Stimulated activated naive CD8-positive, alpha-beta T cell treated with anti-CD3 and anti-CD28 coated beads, Interleukin-15, Interleukin-2, amounts not matched to agents 100 U/mL and 50 U/mL, for 24 hours (primary cell): ENCODE measurements around the gene NEMP1.
A peak's percentile ranks its signal among the peaks of the same experiment; 100 is the strongest.
"Not testable (repeated sequence)": the region's sequence is repeated elsewhere in the genome, so short reads cannot be mapped to it uniquely, and the experiment has no call there.

ENCODE experiments used
- ATAC-seq: fragments of 150-1000 bp; cut with Tn5 transposase; one replicate; pipeline ENCODE4 v1.10.0; 2021
- DNase-seq: peaks from one replicate; pipeline ENCODE4 v3.0.0; 2021

Gene NEMP1, protein sequence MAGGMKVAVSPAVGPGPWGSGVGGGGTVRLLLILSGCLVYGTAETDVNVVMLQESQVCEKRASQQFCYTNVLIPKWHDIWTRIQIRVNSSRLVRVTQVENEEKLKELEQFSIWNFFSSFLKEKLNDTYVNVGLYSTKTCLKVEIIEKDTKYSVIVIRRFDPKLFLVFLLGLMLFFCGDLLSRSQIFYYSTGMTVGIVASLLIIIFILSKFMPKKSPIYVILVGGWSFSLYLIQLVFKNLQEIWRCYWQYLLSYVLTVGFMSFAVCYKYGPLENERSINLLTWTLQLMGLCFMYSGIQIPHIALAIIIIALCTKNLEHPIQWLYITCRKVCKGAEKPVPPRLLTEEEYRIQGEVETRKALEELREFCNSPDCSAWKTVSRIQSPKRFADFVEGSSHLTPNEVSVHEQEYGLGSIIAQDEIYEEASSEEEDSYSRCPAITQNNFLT

DNA sequence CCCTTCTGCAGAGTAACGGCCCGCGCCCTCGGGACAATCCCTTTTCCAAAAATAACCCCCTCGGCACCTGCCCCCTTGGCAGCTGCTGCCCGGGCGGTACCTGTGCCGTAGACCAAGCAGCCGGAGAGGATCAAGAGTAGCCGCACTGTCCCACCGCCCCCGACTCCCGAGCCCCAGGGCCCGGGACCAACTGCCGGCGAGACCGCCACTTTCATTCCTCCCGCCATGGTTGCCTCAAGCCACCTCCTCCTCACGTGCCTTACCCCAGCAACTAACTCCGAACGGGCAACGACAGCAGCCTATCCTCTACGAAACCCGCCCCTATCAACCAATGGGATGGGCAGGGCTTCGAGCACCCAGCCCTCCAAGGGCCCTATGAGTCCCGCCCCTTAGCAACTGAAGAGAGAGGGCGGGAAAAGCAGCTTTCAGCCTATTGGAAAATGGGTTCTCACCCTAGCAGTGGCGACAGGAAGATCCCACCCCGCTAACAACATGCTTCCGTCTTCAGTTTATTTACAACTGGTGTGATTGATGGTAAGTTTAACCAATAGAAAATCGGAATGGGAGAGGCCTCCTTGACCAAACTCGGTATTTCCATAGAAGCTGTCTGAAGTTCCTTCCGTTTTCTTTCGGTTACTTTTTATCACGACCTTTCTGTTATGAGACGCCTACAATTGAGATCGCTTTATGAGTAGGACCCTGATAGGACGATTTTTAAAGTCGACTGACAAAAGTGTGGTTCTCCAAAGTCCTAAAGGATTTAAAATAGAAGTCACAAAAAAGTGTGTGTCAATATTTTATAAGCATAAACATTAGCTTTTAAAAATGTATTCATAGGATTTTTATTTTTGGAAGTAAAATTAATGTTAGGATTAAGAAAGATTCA, at the start of gene NEMP1:
NEMP1 (minus strand) TSS at position 273 of the 886 bp plus-strand sequence; CDS start at position 227, 46 bp downstream.
- peak; percentile 99 for ATAC-seq

DNA sequence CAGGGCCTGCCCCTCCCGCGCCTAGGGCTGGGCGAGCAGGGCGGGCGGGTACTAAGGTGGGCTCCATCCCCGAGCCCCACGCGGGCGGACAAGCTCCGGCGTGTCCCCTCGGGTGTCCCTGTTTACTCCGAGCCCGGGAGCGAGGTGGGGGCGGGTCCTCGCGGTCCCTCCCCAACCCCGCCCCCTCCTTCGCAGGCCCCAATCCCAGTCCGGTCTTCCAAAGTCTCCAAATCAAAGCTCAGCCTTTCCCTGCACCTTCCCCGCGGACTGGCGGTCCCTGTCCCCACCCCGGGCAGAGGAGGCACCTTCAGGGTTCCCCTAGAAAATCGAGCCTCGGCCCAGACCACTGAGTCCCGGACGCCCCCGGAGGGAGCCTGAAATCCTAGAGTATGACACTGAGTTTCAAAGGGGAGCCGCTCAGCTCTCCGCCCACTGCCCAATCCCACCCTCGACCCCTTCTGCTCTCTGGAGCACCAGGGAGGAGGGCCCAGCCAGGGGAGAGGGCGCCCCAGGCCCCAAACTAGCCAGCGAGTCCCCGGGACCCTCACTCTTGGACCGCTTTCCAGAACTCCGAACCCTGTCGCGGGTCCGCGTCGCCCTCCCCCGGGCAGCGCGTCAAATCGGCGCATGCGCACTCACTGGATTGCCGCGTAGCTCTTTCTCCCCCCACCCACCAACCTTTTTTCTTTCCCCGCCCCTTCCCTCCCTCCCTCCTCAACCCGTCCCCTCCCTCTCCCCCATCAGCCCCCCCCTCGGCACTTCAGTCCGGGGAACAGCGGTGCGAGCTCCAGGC, 49.3 kb upstream of the NEMP1 start, which contains the start of gene LRP1:
LRP1 (plus strand) TSS at position 758 of the 793 bp plus-strand sequence. CDS start 482 bp downstream, outside the sequence.
- ATAC-seq (peak; percentile 67), DNase-seq (peak; percentile 81)

More for the DNA sequence above, at the start of gene NEMP1:
- peak; percentile 94 for DNase-seq

DNA sequence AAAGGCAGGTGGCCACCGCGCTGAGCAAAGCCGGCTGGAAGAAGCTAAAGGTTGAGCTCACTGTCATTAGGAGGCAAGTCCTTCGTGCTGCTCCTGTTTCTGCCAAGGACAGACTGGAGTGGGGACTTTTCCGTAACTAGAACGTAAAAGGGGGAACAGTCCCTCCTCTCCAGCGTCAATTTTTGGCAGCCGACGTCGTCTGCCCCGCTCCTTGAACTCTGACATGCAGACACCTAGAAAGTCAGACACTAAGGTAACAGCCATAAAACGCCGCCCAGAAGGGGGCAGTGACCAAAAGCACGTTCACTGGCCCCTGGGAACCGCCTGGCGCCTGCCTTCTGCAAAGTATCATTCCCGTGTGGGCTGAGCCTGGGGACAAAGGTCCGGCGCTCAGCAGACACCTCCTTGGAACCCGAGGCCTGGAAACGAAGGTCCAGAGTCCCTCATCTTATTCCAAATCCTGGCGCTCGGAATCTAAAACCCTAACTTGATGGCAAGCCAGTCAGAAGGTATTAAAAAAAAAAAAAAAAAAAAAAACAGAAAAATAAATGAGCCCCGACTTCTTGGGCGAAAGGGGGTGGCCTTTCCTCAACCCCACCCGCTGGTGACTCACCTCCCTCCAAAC, 48.6 kb upstream of the NEMP1 start:
- ATAC-seq, result peak; percentile 14

DNA sequence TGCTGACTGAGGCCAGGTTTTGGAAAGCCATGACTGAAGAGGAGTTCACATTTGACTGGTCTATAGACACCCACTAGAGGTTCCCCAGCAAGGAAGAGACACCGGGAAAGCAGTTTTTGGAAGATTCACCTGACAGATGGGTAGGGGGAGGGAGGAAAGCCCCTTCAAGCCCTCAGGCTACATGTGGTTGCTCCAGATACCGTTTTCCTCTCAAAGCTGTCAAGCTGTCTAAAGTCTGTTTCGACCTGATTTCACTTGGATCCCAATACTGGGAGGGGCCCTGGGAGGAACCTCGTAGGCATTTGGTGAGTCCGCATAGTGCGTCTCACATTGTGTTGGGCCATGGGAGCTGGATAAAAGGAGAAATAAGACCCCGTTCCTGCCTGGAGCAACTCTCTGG, 48.0 kb upstream of the NEMP1 start:
- DNase-seq, result no peak
- no peak for ATAC-seq

More for the DNA sequence above, 48.6 kb upstream of the NEMP1 start:
- DNase-seq, result peak; percentile 54

DNA sequence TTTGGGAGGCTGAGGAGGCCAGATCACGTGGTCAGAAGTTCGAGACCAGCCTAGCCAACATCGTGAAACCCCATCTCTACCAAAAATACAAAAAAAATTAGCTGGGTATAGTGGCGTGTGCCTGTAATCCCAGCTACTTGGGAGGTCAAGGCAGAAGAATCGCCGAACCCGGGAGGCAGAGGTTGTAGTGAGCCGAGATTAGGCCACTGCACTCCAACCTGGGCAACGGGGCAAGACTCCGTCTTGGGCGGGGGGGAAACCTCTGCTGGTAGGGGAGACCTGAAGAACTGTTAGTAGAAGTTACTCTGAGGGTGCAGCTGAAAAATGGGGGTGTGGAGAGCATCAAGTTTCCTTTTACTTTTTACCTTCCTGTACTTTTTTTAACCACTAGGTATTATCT, 47.5 kb upstream of the NEMP1 start:
- ATAC-seq (no peak), DNase-seq (no peak)

DNA sequence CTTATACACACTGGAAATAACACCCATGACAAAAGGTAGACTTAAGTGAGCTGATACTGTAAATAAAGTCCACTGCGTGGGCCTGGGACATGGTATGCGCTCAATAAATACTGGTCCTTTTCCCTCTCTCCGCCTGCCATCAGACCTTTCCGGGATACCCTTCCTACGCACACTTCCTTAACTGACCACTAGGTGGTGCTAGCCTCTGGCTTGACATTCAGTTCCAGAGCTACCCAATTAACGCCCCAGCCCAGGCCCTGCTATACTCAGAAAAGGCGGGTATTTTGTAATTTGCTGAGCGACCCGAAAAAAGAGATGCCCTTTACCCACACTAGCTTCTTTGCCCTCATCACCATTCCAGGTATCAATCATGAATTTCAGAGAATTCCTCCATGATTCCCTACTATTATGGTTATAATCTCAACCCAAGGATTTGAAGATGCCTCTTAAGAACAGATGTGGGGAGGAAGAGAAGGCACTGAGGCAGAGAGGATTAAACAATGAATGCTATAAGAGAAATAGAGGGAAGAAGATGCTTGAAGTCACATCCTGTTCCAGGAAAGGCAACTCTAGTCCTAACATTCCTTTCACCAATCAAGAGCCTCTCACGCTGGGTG, 45.8 kb upstream of the NEMP1 start:
- DNase-seq (peak; percentile 82), ATAC-seq (peak; percentile 81)

DNA sequence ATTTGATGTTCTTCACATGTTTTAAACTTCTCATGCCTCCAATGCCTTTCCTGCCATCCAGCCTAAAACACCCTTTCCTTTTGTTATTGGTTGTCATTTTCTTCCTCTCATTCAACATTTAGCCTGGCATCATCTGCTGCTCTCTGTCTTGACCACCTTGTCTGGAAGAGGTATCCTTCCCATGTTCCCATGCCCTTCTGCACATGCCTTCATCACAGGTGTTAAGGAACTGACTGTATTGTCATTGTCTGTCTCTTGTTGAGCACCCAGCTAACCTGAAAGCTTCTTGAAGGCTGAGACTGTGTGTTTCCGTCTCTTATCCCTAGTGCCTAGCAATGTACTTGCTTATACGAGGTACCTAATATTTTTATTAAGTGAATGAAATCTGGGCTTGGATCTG, 45.2 kb upstream of the NEMP1 start:
- DNase-seq, result no peak
- ATAC-seq, result no peak

DNA sequence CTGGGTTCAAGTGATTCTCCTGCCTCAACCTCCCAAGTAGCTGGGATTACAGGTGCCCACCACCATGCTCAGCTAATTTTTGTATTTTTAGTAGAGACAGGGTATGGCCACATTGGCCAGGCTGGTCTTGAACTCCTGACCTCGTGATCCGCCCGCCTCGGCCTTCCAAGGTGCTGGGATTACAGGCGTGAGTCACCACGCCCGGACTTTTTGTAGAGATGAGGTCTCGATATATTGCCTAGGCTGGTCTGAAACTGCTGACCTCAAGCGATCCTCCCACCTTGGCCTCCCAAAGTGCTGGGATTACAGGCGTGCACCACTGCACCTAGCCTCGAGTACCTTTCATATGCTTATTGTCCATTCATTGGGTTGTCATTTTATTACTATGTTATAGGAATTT, 42.1 kb upstream of the NEMP1 start:
- not testable (repeated sequence) for DNase-seq, ATAC-seq

DNA sequence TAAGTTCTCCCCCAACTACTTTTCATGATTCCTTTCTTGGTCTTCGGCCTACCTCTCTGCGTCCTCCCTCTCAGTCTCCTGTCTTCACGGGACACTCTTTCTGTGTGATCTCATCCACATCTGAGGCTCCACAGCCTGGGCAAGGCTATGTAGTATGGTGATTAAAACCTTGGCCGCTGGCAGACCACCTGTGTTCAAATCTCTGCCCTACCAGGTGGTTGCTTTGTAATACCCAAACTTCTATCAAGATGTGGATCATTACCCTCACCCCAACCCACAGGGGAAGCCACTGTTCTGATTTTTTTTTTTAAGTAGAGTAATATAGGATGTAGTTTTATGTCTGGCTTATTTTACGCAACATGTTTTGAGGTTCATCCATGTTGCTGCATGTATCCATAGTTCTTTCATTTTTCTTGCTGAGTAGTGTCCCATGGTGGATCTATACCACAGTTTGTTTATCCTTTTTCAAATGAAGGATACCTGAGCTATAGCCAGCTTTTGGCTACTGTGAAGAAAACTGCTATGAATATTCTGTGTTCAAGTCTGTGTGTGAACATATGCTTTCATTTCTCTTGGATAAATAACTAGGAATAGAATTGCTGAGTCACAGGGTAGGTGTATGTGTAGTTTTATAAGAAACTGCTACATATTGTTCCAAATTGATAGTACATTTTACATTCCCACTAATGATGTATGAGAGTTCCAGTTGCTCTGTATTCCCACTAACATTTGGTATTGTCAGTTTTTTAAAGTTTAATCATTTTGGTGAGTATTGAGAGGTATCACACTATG, 40.9 kb upstream of the NEMP1 start:
- DNase-seq (no peak), ATAC-seq (no peak)

DNA sequence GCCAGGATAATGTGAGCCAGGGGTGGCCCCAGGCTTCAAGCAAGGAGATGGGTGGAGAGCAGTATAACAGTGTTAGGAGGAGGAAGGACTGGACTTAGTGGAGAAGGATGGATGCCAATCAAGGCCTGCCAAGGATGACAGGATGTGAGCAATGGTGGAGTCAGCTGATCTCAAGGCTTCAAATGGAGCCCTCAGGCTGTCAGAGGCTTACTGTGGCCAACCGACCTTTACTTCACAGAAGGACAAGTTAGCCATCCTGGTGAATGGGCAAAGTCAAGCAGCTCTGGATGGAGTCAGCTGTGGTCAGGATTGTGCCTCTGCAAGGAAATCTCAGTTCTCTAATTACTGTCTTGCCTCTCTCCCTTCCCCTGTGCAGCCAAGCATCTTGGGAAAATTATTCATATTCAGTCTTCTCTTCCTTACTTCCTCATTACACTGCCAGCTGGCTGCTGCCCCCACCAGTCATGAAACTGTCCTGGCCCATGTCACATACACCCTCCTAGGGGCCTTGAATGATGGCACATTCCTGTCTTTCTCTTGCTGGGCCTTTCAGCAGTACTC, 40.2 kb upstream of the NEMP1 start:
- ATAC-seq (peak; percentile 60), DNase-seq (no peak)

DNA sequence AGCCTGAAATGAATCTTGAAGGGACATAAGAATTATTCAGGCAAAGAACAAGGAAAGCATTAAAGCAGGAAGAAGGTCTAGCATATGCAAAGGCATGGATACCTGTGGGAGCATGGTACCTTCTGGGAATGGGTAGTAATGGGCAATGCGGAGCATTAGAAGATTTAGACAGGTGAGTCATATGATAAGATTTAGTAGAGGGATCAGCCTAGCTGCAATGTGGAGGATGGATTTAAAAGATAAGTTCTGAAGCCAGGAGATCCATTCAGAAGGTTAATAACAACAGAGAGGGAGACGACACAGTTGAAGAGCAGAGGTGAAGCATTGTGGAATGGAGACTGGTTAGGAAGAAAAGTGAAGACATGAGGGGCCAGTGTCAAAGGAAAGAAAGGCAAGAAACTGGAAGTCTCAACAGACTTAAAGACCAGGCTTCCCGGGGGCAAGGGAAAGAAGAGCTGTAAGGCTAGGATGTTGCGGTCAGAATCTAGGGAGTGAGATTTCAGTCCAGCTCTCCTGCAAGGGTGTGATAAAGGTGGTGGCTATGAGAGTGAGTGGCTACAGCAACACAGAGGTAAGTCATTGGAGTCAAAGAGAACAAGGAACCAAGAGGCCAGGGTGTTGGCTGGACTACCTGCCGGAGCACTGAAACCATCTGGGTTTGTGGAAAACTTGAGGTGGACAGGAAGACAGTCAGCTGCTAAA, 38.1 kb upstream of the NEMP1 start:
- no peak for ATAC-seq
- DNase-seq, result no peak

DNA sequence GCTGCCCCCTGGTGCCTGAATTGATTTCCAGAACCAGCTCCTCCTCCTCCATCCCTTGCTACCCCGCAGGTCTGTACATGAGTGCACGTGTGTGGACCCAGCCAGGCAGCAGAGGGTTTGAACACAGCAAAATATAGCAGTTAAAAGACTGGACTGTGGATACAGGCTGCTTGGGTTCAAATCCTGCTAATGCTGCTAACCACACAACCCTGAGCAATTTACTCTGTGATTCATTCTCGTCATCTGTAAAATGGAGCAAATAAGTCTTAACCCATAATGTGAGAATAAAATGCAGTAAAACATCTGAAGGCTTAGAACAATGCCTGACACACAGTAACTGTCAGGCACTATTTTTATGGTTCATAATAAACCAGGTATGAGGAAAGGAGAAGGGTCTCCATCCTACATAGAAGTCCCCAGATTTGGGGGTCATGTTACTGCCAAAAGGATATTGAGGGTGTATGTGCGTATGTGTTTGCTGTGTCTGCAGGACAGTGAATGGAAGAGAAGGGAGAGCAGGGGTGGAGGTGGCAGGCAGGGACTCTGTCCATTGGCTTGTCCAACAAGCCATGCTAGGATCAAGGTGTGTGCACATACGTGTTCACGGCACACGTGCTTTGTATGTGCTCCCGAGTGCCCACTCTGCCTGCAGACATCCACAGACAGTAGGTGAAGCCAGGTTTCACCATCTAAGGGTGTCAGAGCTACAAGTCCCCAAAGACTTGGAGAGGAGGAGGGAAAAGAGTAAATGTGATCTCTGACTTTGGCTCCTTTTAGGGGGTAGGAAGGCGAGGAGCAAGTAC, 34.1 kb upstream of the NEMP1 start:
- ATAC-seq (no peak), DNase-seq (peak; percentile 93)

DNA sequence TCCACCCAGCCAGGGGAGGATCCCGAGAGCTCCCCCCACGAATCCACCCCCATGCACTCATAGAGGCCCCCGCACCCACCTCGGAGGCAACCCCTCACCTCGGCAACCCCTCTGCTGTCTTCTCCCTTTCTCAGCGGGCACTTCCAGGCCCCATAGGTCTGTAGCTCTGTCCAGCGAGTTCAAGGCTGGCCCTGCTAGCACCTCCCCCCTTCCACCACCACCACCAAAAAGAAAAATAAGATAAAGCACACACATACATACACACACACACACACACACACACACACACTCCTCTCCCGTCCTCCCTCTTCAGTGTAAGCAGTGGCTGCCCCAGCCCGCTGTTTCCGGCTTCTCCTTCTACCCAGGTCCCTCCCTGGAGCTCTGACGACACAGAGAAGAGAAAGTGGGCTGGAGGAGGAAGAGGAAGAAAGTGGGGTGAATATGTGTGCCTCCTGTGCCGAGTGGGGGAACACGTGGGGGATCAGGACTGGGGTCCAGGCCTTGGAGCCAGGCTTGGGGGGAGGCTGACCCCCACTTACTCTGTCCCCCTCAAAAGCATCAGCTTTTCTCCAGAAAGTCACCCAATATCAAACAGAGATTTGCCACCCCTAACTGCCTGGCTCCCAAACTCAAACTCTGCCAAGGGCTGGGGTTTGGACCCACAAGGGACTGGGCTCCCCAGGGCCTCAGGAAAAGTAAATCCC, 32.6 kb upstream of the NEMP1 start, which contains the start of gene STAT6:
STAT6 (minus strand) TSS at position 332 of the 704 bp plus-strand sequence. CDS start 3,084 bp downstream, outside the sequence.
- DNase-seq, result peak; percentile 83
- peak; percentile 71 for ATAC-seq

DNA sequence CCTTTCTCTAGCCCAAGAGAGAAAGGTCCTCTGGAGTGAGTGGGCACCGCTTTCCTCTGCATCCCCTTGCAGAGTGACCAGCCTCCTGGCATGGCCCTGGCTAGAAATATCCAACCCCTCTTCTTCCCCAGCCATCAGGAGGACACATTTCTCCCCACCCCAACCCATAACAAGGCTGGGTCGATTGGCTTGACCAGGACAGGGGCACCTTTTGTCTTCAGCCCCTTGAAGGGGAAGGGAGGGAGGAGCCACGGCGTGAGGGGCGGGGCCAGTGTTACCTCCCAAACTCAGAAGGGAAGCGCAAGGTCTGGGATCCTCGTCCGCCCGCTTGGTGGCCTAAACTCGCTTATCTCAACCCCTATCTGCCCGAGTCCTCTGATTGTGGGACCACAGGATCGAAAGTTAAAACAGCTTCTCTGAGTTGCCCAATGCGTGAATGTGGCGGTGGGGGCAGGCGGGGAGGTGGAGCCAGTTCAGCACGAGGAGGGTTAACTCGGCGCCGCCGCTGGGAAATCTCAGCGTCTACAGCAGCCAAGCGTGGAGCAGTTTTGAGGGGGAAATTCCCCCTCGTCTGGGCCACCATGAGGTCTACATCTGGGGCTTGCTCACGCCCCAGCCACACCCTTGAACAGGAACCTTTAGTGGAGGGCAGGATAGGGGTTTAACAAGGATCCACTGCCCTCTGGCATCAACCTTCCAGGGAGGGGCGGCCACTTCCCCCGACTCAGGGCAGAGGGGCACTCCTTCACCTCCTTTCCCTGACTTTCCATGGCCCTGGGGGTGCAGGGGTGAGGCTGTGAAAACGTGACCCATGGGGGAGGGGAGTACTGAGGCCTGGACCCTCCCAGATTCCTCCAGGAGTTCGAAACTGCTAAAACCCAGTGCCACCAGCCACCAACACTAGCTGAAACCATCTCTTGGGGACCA, 31.8 kb upstream of the NEMP1 start:
- peak; percentile 85 for DNase-seq
- ATAC-seq, result peak; percentile 48

DNA sequence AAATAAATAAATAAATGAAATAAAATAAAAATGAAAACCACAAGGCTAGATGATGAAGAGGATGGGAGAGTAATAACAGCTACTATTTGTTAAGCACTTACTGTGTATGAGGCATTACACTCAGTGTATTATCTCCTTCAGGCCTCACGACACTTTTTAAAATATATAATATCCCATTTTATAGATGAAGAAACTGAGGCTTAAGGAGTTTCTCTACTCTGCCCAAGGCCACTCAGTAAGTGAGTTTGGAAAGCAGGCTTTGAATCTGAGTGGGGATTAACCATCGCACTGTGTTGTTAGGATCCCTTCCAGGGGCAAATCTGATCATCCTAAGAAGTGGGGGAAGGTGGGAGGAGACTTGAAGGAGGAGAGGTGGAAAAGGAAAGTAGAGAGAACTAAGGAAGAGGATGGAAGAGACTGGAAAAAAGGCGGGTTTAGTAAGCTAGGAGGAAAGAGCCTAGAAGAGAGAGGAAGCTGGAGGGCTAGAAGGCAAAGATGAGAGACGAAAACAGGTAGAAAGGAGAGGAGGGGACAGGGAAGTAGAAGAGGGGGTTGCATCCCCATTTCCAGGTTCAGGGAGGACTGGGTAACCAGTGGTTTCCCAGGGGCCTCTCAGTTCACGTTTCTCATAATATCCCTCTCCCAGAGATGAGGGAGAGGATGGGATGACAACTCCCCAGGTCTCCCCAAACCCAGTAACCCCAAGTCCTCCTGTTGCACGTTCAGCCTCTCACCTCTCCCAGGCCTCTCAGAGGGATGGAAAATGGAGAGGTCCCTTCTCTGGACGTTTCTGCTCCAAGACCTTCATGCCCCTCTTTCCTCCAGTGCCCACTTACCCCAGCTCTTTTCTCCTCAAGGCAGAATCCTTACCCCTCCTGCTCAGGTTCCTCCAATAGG, 30.9 kb upstream of the NEMP1 start:
- ATAC-seq, result no peak
- DNase-seq, result no peak
